ENCODE results near the gene IMMP2L. TPM values are rescaled to one million over a fixed set of nuclear protein-coding genes. Genes with fewer than 3 reads are reported as not detected.

IMMP2L gene
- total and polyA plus RNA-seq, 2 of the 4 experiments (the other 2 are of a cell fraction) = 5.8 to 9.3 TPM

- intact Hi-C loops (cut with micrococcal nuclease) = no loop called here
- BruUV-seq (replicated peaks) = no TSS peak
- H3K4me2 ChIP-seq (ENCODE audit: low read depth, low read length) = peak overlapping the region; percentile 53; the same call in 1 of the 2 replicates
These were observed 555.6 kb downstream of the IMMP2L start for GRCh38 chr7:111006691-111007090.

More at GRCh38 chr7:111006691-111007090, 555.6 kb downstream of the IMMP2L start:
- Histone ChIP-seq H4K8ac (ENCODE audit: low read depth in 2 of 2, low read length in 2 of 2) (peak overlapping the region in 1 of 2 experiments; percentile 50; a peak in 2 of 4 replicates), H4K20me1 (ENCODE audit: insufficient read depth, low read length) (no peaks in the 10 kb centered on the region), H3K4me3 (ENCODE audit: insufficient read depth, low read depth, low read length) (no peak overlapping the region), H3K23ac (ENCODE audit: low read depth, low read length) (no peak overlapping the region), H3K9me1 (ENCODE audit: insufficient read depth, low read length) (no peaks in the 10 kb centered on the region), H3K9me3 (ENCODE audit: control insufficient read depth, insufficient read depth, low read length) (no peaks in the 10 kb centered on the region), H2AK5ac (ENCODE audit: low read depth, low read length) (peak overlapping the region; percentile 54; the same call in 1 of the 2 replicates), H3K4me1 (ENCODE audit: control insufficient read depth, insufficient read depth, low read length) (peaks cover 1% of the 10 kb centered on the region; the same call in 1 of the 2 replicates), H2BK120ac (ENCODE audit: low read depth, low read length) (peak overlapping the region; percentile 51), H3K14ac (replicated peaks; ENCODE audit: low read depth, low read length) (0 out of 2 replicates have a peak overlapping the region, but pooled peaks have one; percentile 2), H3K36me3 (ENCODE audit: control insufficient read depth, insufficient read depth, low read length) (no peaks in the 10 kb centered on the region), H2AK9ac (replicated peaks; ENCODE audit: low read depth, low read length, poor library complexity) (no peak overlapping the region), H3K9ac (ENCODE audit: low read depth, low read length) (no peak overlapping the region), H2BK15ac (ENCODE audit: low read depth, low read length) (no peak overlapping the region), H3K18ac (ENCODE audit: low read depth, low read length) (peak overlapping the region; percentile 29; the same call in 1 of the 2 replicates), H2AFZ (replicated peaks; ENCODE audit: low read length, poor library complexity) (no peak overlapping the region), H3K27ac (ENCODE audit: insufficient read depth, low read length) (peak overlapping the region; percentile 32; the same call in 1 of the 2 replicates), H3K27me3 (ENCODE audit: control insufficient read depth, insufficient read depth, low read length) (no peaks in the 10 kb centered on the region), H2BK20ac (ENCODE audit: low read depth, low read length) (peak overlapping the region; percentile 4; the same call in 1 of the 2 replicates), H3K56ac (ENCODE audit: extremely low read depth, insufficient read depth, low read length) (no peak overlapping the region), H2BK5ac (ENCODE audit: low read depth, low read length, poor library complexity, severe bottlenecking) (peak overlapping the region; percentile 66), H3K79me1 (ENCODE audit: low read depth in 1 of 2, low read length in 2 of 2) (no peaks in the 10 kb centered on the region), H4K5ac (ENCODE audit: low read depth, low read length) (peak overlapping the region; percentile 39; the same call in 1 of the 2 replicates), H4K91ac (ENCODE audit: insufficient read depth, low read depth, low read length) (no peak overlapping the region), H3K4ac (ENCODE audit: low read depth, low read length) (peak overlapping the region; percentile 47; the same call in 1 of the 2 replicates)
- dilution Hi-C loops (cut with HindIII; ENCODE audit: low sequenced_read_pairs, unreplicated experiment) (no loop called here), in situ Hi-C loops (cut with MboI; ENCODE audit: low sequenced_read_pairs) (no loop called here)
- 86% methylated on average over 1 of the region's 2 CpGs; no CpG with 5 or more reads in 1 of the 2 experiments for WGBS, 2 experiments (ENCODE audit: extremely low coverage in 2 of 2, insufficient read length in 1 of 2)
- DNase-seq = peak; percentile 77
- POLR2A ChIA-PET (ENCODE audit: unreplicated experiment) = no interaction called here
- TF ChIP-seq, protein P1, sequence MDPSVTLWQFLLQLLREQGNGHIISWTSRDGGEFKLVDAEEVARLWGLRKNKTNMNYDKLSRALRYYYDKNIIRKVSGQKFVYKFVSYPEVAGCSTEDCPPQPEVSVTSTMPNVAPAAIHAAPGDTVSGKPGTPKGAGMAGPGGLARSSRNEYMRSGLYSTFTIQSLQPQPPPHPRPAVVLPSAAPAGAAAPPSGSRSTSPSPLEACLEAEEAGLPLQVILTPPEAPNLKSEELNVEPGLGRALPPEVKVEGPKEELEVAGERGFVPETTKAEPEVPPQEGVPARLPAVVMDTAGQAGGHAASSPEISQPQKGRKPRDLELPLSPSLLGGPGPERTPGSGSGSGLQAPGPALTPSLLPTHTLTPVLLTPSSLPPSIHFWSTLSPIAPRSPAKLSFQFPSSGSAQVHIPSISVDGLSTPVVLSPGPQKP (IDR thresholded peaks at IDR 0.05; ENCODE audit: borderline replicate concordance, low read depth, low read length) = no peak
- no peak for TF ChIP-seq CTCF (conservative IDR thresholded peaks at IDR 0.05; ENCODE audit: low read depth, low read length)
- TF ChIP-seq SMC3 (IDR thresholded peaks at IDR 0.05; ENCODE audit: low read depth, low read length) = no peak
- TF ChIP-seq CEBPB (IDR thresholded peaks at IDR 0.05; ENCODE audit: low read depth, low read length) = no peak
- no peak for TF ChIP-seq RCOR1 (IDR thresholded peaks at IDR 0.05; ENCODE audit: insufficient replicate concordance, low read length)
- TF ChIP-seq NFE2L2 (IDR thresholded peaks at IDR 0.05; ENCODE audit: low read depth, low read length) = no peak
- TF ChIP-seq MXI1 (IDR thresholded peaks at IDR 0.05; ENCODE audit: borderline replicate concordance, low read depth, low read length) = no peak
- no peak for TF ChIP-seq USF2 (IDR thresholded peaks at IDR 0.05; ENCODE audit: low read depth, low read length)
- no peak for TF ChIP-seq MAFK (IDR thresholded peaks at IDR 0.05; ENCODE audit: low read depth, low read length)
- no peak for TF ChIP-seq RAD21 (IDR thresholded peaks at IDR 0.05; ENCODE audit: low read length)
- no peak for TF ChIP-seq RFX5 (IDR thresholded peaks at IDR 0.05; ENCODE audit: low read depth, low read length)
- TF ChIP-seq MAZ (IDR thresholded peaks at IDR 0.05; ENCODE audit: borderline replicate concordance, low read depth, low read length) = no peak
- no peak for TF ChIP-seq FOS (IDR thresholded peaks at IDR 0.05; ENCODE audit: low read depth, low read length)
- no peak for TF ChIP-seq CHD1 (IDR thresholded peaks at IDR 0.05; ENCODE audit: low read depth, low read length)
- TF ChIP-seq BHLHE40 (IDR thresholded peaks at IDR 0.05; ENCODE audit: low read depth, low read length) = no peak
- TF ChIP-seq POLR2A (IDR thresholded peaks at IDR 0.05; ENCODE audit: low read depth, low read length) = no peak
- peak; percentile 90 for ATAC-seq (ENCODE audit: low read depth)
- CTCF ChIA-PET = no interaction called here
